ENCODE data around the gene OGFOD3. TPM values are rescaled to one million over a fixed set of nuclear protein-coding genes. Genes with fewer than 3 reads are reported as not detected.

OGFOD3 gene
- total RNA-seq, 4 donors from 2014 or later, result 13.0 to 33.5 (median 20.0) TPM

DNA sequence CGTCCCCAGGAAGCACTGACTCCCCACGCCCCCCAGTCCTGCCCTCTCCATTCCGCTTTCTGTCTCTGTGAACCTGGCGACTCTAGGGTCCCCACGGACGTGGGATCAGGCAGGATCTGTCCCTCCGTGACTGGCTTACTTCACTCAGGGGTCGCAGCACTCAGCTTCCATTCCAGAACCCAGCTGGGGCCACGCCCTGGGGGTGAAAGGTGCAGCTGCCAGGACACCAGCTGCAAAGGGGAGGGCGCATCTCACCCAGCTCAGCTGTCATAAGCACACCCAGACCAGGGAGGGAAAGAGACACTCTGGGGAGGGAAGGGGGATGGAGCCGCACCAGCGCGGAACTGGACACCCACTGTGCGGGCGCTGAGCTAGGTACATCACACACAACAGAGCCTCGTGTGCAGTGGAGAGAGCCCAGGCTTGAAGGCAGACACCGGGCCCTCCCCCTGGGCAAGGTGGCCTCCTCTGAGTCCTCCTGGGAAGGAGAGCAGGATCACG, 18.7 kb downstream of the OGFOD3 start:
- no peak overlapping the region for H3K4me3 ChIP-seq
- WGBS, result 56% methylated on average over 15 of the region's 18 CpGs
- H3K27ac ChIP-seq, result peak overlapping the region; percentile 7
- TF ChIP-seq POLR2A (IDR thresholded peaks at IDR 0.05) (no peak), EP300 (IDR thresholded peaks at IDR 0.05) (no peak), POLR2AphosphoS5 (IDR thresholded peaks at IDR 0.05) (no peak)
- TF ChIP-seq, protein P1, sequence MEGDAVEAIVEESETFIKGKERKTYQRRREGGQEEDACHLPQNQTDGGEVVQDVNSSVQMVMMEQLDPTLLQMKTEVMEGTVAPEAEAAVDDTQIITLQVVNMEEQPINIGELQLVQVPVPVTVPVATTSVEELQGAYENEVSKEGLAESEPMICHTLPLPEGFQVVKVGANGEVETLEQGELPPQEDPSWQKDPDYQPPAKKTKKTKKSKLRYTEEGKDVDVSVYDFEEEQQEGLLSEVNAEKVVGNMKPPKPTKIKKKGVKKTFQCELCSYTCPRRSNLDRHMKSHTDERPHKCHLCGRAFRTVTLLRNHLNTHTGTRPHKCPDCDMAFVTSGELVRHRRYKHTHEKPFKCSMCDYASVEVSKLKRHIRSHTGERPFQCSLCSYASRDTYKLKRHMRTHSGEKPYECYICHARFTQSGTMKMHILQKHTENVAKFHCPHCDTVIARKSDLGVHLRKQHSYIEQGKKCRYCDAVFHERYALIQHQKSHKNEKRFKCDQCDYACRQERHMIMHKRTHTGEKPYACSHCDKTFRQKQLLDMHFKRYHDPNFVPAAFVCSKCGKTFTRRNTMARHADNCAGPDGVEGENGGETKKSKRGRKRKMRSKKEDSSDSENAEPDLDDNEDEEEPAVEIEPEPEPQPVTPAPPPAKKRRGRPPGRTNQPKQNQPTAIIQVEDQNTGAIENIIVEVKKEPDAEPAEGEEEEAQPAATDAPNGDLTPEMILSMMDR (IDR thresholded peaks at IDR 0.05), result no peak
- H3K36me3 ChIP-seq, result peaks cover 28% of the 10 kb centered on the region
- no peaks in the 10 kb centered on the region for H3K27me3 ChIP-seq
- no peaks in the 10 kb centered on the region for H3K9me3 ChIP-seq
- peaks cover 41% of the 10 kb centered on the region for H3K4me1 ChIP-seq
- DNase-seq (ENCODE audit: low spot score in 2 of 2), result no peak

DNA sequence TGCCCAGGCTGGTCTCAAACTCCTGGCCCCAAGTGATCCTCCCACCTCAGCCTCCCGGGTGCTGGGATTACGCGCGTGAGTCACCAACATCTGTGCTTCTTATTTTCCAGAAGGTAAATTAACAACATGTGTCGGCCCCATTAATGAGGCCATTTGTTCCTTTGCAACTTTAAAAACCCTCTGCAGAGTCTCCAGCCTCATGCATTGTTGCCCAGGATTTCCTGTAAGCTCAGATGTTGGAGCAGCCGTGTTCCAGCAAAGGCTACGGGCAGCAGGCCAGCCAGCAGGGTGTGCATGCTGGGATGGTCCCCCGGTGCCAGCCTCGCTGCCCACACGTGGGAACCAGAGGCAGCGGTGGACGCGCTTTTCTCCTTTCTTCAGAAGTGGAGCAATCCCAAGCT, 19.3 kb downstream of the OGFOD3 start:
- Histone ChIP-seq H3K27ac (peak overlapping the region; percentile 7), H3K36me3 (peaks cover 28% of the 10 kb centered on the region), H3K4me1 (peaks cover 41% of the 10 kb centered on the region), H3K9me3 (no peaks in the 10 kb centered on the region), H3K27me3 (no peaks in the 10 kb centered on the region), H3K4me3 (no peak overlapping the region)
- no peak for DNase-seq (ENCODE audit: low spot score in 2 of 2)
- peak in 1 of 3 donors; percentile 30 for TF ChIP-seq POLR2AphosphoS5 (IDR thresholded peaks at IDR 0.05)
- no peak for TF ChIP-seq POLR2A (IDR thresholded peaks at IDR 0.05)
- WGBS, result 31% methylated on average over 12 of the region's 13 CpGs

DNA sequence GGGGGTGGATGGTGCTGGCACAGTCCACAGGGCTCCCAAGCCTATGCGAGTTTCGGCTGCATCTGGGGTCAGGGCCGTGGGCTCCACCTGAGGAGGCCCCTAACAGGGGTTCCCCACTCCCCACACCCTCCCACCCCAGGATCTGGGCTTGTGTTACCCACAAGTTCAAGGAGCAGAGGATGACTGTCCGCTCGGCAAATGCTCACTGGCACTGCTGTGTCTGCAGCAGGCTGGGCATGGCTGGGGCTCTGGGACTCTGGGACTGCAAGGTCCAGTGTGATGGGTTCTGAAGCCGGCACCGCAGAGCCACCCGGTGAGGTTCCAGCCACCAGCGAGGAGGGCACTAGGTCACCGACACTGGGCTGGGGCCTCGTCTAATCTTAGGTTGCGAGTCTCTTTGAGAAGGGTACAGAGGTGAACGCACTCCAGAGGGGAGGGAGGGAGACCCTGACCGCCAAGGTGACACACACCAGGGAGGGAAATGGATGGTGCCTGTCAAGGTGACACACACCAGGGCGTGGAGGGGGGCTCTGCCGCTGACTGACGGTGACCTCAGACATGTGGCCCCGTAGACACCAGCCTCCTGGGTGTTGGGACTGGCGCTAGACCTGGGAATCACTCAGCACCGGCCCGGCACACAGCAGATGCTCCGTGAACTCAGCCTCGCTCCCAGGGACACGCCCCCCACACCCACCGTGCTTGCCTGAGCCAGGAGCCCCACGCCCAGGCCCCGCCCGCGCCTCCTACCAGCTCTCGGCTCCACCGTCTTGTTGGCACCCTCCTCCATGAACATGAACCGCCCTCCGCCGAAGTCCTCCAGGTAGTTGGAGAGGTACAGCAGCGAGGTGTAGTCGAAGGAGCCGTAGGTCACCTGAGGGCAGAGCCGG, 20.7 kb downstream of the OGFOD3 start:
- H3K27ac ChIP-seq, result peak overlapping the region; percentile 67
- H3K4me1 ChIP-seq, result peaks cover 41% of the 10 kb centered on the region
- DNase-seq (ENCODE audit: low spot score in 2 of 2), result no peak
- H3K9me3 ChIP-seq, result no peaks in the 10 kb centered on the region
- TF ChIP-seq, protein P1 (IDR thresholded peaks at IDR 0.05), result no peak
- TF ChIP-seq POLR2A (IDR thresholded peaks at IDR 0.05), result no peak
- peaks cover 23% of the 10 kb centered on the region for H3K36me3 ChIP-seq
- H3K27me3 ChIP-seq, result no peaks in the 10 kb centered on the region
- no peak overlapping the region for H3K4me3 ChIP-seq
- 60% methylated on average over 36 of the region's 38 CpGs for WGBS

DNA sequence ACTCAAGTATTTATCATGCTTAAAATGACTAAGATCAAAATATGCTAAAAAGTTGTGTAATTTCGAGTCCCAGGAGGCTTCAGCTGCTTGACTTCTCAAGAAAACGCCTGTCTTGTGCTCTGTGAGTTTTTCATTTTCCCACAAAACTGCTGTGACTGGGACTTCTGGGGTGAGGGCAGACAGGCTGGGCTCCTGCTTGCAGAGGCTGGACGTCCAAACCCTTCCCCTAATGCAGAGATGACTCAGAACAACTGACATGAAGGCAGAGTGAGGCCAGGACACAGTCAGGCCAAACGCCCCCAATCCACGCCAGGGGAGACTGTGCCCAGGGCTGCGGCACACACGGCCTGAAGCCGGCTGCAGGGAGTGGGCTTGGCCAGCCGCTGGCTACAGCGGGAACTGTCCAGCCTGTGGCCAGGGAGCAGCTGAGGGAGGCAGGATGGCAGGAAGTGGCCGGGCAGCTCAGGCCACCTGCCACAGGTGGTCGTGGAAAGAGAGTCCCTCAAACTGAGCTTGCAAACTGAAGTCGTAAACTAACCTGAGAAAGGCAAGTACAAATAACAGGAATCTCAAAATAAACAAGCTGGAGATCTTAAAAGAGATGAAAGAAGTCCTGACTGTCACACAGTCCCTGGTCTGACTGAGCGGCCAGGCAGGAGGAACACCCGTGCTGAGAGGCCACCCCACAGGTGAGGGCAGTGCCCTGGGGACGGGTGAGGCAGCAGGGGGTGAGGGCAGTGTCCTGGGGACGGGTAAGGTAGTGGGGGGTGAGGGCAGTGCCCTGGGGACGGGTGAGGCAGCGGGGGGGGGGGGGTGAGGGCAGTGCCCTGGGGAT, 21.6 kb downstream of the OGFOD3 start:
- Histone ChIP-seq H3K4me1 (peaks cover 41% of the 10 kb centered on the region), H3K9me3 (no peaks in the 10 kb centered on the region), H3K36me3 (peaks cover 24% of the 10 kb centered on the region), H3K27me3 (no peaks in the 10 kb centered on the region), H3K4me3 (no peak overlapping the region), H3K27ac (peak overlapping the region; percentile 67)
- TF ChIP-seq POLR2A (IDR thresholded peaks at IDR 0.05), result no peak
- no peak for TF ChIP-seq POLR2AphosphoS5 (IDR thresholded peaks at IDR 0.05)
- no peak for TF ChIP-seq EP300 (IDR thresholded peaks at IDR 0.05)
- TF ChIP-seq, protein P1 (IDR thresholded peaks at IDR 0.05), result no peak
- 70% methylated on average over 11 of the region's 19 CpGs for WGBS
- DNase-seq (ENCODE audit: low spot score in 2 of 2), result no peak

DNA sequence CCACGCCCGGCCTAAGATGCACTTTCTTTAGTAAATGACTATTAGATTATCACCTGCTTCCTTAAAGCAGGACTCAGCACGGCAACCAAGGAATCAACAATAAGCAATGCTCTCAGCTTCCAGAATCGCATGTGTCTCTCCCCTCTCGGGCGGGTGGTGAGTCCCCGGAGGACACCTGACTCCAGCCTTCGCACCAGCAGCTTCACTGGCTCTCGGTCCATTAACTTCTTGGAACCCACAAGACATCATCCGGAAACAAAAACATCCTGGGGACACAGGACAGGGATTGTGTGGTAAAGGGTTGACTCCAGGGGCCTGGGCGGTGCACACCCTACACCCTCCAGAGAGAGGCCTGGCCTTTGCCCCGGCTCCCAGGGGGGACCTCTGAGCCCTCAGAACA, 24.1 kb downstream of the OGFOD3 start:
- no peak for DNase-seq (ENCODE audit: low spot score in 2 of 2)
- H3K4me3 ChIP-seq, result no peak overlapping the region
- H3K36me3 ChIP-seq, result peaks cover 25% of the 10 kb centered on the region
- WGBS, result 94% methylated on average over 10 of the region's 12 CpGs
- no peaks in the 10 kb centered on the region for H3K27me3 ChIP-seq
- no peak overlapping the region for H3K27ac ChIP-seq
- TF ChIP-seq, protein P1 (IDR thresholded peaks at IDR 0.05), result no peak
- no peak for TF ChIP-seq EP300 (IDR thresholded peaks at IDR 0.05)
- TF ChIP-seq POLR2AphosphoS5 (IDR thresholded peaks at IDR 0.05), result no peak
- TF ChIP-seq POLR2A (IDR thresholded peaks at IDR 0.05), result no peak
- peaks cover 28% of the 10 kb centered on the region for H3K4me1 ChIP-seq
- H3K9me3 ChIP-seq, result no peaks in the 10 kb centered on the region

Measured in suprapubic skin (tissue), 4 donors.